Stimulated activated CD4-positive, alpha-beta T cell treated with anti-CD3 and anti-CD28 coated beads, TNF-alpha, amount 100 ng/mL, for 1 hour (primary cell): ENCODE results near the gene TESK1.

ENCODE experiments used
- DNase-seq, 3 donors: peaks; one replicate each; pipeline ENCODE4 v3.0.0-alpha.2; 2020; ENCODE audit warnings: low read depth in 3 of 3, low spot score in 1 of 3

TESK1 gene

DNA sequence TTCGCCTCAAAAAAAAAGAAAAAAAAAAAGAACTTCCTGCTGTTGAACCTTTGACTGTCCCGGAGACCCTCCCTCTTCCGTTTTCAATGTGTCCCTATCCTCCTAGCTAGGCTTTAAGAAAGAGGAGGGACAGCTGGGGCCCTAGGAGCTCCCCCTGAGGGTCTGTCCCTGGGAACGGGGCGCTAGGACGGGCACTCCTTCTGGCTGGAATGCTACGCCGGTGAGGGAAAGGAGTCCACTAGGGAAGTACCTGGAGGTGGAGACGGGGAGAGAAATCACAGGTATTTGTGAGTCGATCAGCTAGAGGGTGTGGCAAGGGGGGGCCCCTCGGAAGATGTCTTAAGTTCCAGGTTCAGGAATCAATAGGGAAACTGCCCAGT lies 41.1 kb downstream of the TESK1 start:
- no peak for DNase-seq

DNA sequence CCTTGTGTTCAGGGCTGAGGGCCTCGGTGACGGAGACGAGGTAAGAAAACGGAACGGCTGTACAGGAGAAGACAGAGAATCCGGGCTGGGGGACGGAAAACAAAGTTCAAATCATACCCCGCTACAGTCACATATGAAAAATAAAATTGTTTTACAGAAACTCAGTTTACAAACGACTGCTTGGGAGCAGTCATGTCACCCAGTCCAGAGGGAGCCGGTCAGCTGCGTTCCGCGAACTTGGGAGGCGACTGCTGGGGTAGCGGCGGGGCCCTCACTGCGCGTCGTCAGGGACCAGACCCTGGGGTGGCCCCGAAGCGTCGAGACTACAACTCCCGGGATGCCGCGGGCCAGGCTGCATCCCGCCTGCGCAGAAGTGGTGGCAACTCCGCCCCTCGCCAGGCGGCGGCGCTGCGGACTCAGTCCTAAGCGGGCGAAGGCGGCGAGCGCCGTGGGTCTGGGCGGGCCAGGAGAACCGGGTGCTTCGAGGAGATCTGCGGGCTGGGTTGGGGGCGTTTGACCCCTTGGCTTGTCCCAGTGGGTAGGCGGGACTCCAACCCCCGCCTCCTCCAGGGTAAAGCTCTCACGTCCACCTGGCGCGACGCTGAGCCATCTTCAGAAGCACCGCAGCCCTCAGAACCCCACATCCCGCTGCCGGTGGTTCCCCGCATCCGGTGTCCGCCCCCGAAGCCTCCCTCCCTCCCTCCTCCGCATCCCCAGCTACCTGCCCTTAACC lies 41.6 kb downstream of the TESK1 start:
- peak; percentile 72 to 91 (median 85) for DNase-seq

DNA sequence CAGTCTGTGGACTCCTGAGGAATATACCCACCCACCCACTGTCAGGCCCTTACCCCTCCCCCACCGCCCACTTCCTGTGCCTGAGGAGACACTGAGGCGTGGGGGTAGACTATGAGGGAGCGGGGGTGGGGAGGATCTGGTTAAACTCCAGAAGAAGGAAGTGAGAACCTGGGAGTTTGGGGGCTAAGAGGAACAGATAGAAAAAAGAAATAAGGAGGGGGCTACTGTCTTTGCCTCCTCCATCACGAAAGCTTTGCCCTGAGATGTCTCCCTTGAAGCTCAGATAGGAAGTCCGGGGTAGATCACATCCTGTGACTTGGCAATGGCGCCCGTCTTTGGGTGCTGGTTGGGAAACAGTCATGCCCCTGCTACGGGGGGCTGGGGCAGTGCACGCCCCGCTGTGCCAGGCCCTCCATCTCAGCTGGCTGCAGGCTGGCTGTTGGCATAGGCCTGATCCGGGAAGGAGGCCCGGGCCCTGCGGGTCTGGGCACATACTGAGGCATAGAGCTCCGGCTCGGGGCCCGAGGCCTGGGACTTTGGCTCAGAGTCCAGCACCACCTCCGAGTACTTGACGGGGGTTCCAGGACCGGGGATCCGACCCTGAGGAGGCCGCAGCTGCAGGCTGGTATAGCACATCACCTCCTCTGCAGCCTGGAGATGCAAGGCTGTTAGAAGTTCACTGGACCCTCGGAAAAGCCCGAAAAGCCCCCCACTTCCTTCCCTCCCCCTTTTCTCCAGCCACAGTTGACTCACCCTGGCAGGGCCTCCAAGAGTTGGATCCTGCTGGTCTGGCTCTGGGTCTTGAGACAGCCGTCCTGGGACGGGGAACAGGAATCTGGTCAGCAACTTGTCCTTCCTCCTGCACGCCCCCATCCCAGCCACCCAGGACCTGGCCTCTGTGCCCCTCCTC lies 44.6 kb downstream of the TESK1 start:
- peak in 1 of 3 donors; percentile 38 for DNase-seq

DNA sequence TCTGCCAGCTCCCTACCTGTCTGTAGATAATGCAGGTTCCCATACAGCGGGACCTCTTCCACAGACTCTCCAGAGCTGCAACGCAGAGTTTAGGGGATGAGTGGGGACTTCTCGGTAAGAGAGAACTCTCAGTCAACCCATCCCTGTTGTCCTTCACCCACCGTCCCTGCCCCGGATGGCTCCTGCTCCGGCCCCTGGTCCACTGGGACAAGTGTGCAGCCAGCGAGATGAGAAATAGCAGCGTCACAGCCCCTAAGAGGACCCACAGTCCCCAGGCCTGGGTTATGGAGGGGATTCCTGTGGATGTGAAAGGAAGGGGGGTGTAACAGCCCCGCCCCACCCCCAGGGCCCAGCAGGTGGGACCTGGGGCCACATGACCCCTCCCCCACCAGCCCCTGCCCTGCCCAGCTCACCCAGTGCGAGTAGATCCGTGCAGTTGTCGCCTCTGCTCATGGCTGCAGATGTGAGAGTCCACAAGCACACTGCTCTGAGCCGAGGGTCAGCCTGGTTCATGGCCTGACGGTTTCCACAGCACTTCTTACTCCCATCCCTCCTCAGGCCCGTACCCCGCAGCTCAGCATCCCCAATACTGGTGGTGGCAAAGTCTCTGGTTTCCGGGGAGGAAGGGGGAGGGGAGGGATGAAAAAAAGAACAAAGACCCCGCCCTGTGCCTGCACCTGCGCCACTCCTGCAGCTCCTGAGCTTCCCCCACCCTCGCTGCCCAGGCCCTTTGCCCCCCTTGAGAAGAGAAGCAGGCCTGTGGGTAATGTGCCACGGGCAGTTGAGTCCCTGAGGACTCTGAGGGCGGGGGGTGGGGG lies 45.5 kb downstream of the TESK1 start, which contains the start of gene SIT1:
TSS of gene SIT1 (minus strand) at position 591 of the 818 bp plus-strand sequence. CDS start at position 513, 78 bp downstream.
- DNase-seq: no peak

DNA sequence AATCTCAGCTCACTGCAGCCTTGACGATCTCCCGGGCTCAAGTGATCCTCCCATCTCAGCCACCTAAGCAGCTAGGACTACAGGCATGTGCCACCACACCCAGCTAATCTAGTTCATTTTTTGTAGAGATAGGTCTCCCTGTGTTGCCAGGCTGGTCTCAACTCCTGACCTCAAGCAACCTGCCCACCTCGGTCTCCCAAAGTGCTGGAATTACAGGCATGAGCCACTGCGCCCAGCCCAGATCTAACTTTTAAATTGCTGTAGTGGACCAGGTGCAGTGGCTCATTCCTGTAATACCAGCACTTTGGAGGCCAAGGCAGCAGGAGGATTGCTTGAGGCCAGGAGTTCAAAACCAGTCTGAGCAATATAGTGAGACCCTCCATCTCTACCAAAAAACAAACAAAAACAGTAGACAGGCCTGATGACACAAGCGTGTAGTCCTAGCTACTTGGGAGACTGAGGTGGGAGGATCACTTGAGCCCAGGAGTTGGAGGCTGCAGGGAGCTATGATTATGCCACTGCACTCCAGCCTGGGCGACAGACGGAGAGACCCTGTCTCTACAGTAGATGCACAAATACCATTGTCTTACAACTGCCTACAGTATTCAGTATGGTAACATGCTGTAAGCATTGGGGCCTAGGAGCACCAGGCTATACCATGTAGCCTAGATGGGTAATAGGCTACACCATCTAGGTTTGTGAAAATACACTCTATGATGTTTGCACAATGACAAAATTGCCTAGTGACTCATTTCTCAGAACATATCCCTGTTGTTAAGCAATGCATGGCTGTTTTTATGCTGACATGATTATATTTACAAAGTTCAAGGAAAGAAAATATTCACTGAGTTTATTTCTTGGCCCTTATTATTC lies 47.1 kb downstream of the TESK1 start:
- DNase-seq: no peak

DNA sequence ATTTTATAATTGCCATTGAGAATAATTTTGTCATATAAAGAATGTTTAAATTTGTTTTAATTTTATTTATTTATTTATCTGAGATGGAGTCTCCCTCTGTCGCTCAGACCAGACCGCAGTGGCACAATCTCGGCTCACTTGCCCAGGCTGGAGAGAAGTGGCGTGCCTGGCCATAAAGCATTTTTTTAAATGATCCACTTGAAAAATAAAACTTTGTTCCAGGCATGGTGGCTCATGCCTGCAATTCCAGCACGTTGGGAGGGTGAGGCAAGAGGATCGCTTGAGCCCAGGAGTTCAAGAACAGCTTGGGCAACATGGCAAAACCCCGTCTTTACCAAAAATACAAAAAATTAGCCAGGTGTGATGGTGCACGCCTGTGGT lies 47.8 kb downstream of the TESK1 start:
- no peak for DNase-seq

DNA sequence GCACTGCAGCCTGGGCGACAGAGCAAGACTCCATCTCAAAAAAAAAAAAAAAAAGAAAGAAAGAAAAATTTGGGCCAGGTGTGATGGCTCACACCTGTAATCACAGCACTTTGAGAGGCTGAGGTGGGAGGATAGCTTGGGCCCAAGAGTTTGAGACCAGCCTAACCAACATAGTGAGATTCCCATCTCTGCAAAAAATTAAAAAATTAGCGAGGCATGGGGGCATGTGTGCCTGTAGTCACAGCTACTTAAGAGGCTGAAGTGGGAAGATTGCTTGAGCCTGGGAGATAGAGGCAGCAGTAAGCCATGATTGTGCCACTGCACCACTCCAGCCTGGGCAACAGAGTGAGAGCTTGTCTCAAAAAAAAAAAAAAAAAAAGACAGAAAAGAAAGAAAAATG lies 48.5 kb downstream of the TESK1 start:
- DNase-seq: no peak

DNA sequence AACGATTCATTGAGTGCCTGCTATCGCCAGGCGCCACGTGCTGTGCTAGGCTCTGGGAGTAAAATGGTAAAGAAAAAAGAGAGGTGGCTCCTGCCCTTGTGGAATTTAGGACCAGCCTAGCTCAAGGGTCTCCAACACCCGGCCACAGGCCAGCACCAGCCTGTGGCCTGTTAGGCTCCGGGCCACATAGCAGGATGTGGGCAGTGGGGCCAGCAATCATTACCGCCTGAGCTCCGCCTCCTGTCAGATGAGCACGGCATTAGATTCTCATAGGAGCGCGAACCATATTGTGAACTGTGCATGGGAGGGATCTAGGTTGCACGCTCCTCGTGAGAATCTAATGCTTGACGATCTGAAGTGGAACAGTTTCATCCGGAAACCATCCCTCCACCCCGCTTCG lies 51.3 kb downstream of the TESK1 start:
- no peak for DNase-seq

DNA sequence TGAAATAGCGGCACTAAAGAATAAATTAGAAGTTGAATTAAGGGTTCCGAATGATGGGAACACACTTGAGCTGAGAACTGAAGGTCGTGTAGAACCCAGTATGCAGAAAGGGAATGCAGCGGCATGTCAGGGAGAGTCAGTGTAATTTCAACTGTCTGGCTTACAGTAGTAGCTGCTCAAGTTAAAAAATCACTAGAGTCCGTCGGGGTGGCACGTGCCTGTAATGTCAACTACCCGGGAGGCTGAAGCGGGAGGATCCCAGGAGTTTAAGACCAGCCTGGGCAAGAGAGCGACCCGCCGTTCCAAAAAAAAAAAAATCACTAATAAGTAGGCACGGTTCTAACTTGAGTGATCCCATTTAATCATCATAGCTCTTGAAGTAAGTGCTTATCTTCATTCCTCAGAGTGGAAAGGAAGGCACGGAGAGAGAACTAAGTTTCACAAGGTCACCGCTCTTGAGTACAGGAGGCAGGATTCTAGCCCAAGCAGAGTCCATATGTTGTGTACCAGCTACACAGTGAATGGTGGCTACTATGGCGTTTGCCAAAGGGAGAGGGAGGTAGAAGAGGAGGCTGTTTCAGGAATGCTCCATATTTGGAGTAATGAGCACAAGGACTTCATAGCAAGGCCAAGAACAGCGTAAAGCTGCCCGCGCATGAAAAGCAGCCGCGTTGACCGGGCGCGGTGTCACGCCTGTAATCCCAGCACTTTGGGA lies 51.9 kb downstream of the TESK1 start:
- no peak for DNase-seq

DNA sequence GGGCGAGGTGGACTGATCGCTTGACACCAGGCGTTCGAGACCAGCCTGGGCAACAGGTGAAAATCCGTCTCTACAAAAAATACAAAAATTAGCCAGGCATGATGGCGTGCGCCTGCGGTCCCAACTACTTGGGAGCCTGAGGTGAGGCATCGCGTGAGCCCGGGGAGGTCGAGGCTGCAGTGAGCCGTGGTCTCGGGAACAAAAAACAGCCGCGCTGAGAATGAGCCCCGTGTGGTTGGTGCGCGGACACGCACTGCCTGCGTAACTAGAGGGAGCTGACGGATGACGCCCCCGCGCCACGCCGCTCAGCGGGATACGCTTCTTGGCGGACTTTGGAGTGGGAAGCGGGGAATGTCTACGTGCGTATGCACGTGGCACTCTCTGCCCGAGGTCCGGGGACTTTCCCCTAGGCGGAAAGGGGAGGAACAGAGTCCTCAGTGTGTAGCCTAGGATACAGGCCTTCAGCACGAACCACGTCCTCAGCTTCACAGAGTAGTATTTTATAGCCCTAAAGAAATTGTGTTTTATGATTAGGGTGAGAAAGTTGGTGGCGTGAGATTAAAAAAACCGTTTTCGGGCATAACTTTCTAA lies 52.6 kb downstream of the TESK1 start, which contains the start of gene RMRP:
TSS of gene RMRP (minus strand) at position 474 of the 591 bp plus-strand sequence.
- DNase-seq: peak; percentile 75 to 85 (median 84)

DNA sequence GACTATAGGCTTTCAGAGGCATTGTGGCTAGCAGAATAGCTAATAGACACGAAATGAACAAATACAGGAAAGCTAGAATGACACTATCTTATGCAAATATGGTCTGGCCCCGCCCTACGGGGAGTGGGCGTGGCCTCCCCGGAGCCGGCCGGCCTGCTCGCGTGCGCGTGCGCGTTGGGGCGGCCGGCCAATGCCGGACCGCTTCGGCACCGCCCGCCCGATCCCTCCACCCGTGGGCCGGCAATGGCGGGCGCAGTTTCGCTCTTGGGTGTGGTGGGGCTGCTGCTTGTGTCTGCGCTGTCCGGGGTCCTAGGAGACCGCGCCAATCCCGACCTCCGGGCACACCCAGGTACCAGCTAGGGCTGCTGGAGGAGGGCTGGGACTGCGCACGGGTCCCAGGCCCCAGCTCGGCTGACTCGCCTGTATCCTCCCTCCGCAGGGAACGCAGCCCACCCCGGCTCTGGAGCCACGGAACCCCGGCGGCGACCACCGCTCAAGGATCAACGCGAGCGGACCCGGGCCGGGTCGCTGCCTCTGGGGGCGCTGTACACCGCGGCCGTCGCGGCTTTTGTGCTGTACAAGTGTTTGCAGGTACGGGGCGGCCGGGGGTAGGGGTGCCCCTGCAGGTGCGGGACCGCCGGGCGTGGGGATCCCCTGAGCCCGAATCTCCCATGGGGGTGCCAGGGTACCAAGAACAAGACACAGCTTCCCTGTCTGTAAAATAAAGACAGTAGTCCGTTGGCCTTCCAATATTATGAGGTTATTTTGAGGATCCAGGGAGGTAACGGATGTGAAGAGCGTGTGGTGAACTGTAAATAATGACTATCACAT lies 53.3 kb downstream of the TESK1 start, which contains the start of gene CCDC107:
TSS of gene CCDC107 (plus strand) at position 156 of the 831 bp plus-strand sequence. CDS start at position 244, 88 bp downstream.
- peak; percentile 56 to 76 (median 68) for DNase-seq

DNA sequence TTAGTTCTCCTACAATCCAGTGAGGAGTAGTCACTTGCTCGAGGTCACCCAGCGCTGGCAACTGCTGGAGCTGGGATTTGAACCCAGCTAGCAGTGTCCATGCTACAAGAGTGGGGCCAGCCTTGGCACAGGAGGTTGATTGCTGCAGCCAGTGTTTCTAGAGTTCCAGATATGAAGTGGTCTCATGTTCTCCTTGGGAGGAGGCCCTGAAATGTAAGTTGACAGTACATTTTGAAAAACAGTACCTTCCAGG lies 53.8 kb downstream of the TESK1 start:
- DNase-seq: no peak

DNA sequence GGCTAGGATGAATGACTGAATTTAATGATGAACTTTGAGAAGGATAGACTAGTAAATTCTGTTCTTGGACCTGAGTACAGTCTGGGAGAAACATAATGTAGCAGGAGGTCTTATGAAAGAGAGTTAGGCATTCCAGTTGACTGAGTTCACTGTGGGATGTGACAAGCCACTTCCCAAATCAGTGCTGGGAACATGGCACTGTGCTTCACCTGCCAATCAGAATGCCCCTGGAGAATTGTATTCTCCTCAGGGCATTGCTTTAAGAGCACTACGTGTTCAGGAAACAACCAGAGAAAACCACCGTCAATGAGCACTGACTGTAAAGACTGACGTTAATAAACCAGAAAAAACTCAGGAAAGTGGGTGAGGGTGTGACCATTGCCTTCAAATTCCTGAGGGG lies 54.3 kb downstream of the TESK1 start:
- no peak for DNase-seq
